Lower leg skin (tissue), 3 donors: Measurements from ENCODE around the gene ANK3.

Experiments
- POLR2A ChIP-seq, 2 donors: fragments of 450-650 bp; IDR thresholded peaks; one replicate each; pipeline ENCODE4 v1.6.1; 2016 to 2017; ENCODE audit warnings: antibody characterized with exemption in 2 of 2, mild to moderate bottlenecking in 1 of 2, moderate library complexity in 1 of 2
- TF ChIP-seq, protein P1 (sequence below), 3 donors: fragments of 450-650 bp; IDR thresholded peaks; one replicate each; pipeline ENCODE4 v1.5.1; 2016; ENCODE audit warnings: antibody characterized with exemption in 3 of 3, mild to moderate bottlenecking in 3 of 3, moderate library complexity in 2 of 3

DNA sequence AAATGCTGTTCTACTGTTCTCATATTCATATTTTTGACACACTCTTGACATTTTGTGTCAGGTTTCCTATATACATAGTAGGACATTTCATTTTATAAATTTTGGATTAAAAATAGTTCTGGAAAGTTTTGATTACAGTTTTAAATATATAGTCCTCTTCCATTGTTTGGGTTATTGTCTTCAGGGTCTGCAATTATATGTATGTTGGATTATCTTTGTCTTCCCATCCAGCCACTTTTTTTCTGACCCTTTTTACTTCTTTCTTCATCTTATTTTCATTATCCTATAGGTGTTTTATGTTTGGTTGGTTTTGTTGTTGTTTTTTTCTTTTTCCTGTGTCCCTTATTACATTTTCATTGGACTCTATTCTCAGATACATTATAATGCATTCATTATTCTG lies 412.2 kb downstream of the ANK3 start:
- TF ChIP-seq, protein P1, sequence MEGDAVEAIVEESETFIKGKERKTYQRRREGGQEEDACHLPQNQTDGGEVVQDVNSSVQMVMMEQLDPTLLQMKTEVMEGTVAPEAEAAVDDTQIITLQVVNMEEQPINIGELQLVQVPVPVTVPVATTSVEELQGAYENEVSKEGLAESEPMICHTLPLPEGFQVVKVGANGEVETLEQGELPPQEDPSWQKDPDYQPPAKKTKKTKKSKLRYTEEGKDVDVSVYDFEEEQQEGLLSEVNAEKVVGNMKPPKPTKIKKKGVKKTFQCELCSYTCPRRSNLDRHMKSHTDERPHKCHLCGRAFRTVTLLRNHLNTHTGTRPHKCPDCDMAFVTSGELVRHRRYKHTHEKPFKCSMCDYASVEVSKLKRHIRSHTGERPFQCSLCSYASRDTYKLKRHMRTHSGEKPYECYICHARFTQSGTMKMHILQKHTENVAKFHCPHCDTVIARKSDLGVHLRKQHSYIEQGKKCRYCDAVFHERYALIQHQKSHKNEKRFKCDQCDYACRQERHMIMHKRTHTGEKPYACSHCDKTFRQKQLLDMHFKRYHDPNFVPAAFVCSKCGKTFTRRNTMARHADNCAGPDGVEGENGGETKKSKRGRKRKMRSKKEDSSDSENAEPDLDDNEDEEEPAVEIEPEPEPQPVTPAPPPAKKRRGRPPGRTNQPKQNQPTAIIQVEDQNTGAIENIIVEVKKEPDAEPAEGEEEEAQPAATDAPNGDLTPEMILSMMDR (IDR thresholded peaks at IDR 0.05) = no peak
- no peak for TF ChIP-seq POLR2A (IDR thresholded peaks at IDR 0.05)
